Middle frontal gyrus (tissue), 1 donor: ENCODE data around the gene URB1.
"Not testable (repeated sequence)": the region's sequence is repeated elsewhere in the genome, so short reads cannot be mapped to it uniquely, and the experiment has no call there.

Experiments used
- DNase-seq: peaks from one replicate; pipeline ENCODE4 v3.0.0-alpha.2; 2015; ENCODE audit warnings: low spot score; ENCODE audit errors: extremely low spot score

Gene URB1

GRCh38 chr21:32298658-32299081, 94.1 kb downstream of the URB1 start, which contains the start of gene MRAP:
Gene MRAP, plus strand, starts transcription at chr21:32298855. Its CDS starts 117 bp downstream, at chr21:32298972.
- DNase-seq: no peak

- DNase-seq: no peak
Measured at GRCh38 chr21:32298148-32298559, 94.7 kb downstream of the URB1 start.

DNA sequence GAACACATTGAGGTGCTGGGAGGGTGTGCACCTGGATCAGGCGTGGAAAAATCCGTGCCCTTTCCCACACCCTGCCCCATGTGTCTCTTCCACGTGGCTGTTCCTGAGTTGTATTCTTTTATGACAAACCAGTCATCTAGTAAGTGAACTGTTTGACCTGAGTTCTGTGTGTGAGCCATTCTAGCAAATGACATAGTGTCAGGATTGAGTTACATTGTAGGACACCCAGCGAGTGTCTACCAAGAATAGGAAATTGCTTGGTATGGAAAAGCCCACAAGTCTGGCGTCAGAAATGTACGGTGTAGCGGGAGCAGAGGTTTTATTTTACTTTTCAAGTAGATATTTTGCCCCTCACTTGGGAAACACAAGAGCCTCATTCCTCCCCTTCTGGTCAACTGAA, 95.4 kb downstream of the URB1 start:
- DNase-seq: no peak

GRCh38 chr21:32285476-32285875, 107.3 kb downstream of the URB1 start:
- no peak for DNase-seq

DNA sequence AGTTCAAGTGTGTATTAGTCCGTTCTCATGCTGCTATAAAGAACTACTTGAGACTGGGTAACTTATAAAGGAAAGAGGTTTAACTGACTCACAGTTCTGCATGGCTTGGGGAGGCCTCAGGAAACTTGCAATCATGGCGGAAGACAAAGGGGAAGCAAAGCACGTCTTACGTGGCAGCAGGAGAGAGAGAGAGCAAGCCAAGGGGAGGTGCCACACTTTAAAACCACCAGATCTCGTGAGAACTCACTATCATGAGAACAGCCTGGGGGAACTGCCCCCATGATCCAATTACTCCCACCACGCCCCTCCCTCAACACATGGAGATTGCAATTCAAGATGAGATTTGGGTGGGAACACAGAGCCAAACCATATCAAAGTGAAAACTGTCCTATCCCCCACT, 109.8 kb downstream of the URB1 start:
- no peak for DNase-seq

DNA sequence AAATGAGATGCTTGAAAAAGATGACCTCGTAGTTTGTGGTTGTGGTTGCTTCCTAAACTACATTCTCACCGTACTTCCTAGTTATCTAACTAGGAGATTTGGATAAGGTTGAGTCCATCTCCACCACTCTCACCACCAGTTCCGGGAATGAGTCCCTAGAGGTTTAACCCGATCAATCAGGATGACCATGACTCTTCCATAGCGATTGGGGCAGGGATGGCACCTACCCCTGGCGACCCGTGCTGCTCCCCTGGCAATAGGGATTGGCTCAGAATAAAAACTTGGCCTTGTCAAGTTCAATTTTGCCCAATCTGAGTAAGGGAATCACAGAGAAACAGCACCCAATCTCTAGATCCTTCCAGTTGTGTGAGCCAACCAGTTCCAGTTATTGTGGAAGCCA, 111.3 kb downstream of the URB1 start:
- DNase-seq: no peak

GRCh38 chr21:32279377-32279680, 113.5 kb downstream of the URB1 start:
- DNase-seq: no peak

DNA sequence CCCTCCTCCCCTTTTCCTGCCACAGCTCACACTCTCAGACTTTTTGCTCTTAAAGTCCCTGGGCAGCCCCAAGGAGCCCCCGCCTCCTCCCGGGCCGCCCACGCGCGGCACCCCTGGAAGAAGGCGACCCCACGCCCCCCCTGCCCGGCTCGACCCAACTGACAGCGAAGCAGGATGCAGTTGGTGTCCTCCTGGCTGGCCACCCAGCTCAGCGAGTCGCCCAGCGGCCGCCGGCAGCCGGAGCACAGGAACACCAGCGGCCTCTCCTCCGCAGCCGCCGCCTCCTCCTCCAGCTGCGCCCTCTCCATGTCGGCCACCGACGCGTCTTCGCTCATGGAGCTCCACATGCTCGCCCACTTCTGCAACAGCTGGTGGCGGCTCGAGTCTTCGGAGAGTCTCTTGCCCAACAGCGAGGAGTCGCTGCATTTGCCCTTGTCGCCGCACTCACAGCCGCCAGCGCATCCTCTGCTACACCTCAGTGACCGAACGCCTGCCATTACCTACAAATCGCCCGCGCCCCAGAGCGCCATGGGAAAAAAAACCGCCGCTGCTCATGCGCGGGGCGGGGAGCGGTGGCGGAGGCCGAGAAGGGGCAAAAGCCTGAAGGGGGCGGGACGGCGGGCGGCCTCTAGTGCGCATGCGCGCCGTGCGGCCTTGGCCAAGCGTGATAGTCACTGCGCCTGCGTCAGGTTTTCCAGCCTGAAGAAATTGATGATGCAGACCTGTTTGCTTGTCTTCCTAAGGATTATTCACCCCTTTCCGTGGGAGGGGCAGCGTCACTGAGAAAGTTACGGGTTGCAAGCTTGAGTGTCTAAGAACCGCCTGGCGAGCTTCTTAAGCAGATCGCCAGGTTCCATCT, 114.1 kb downstream of the URB1 start, which contains the start of gene MIS18A:
MIS18A (minus strand) TSS at position 532 of the 859 bp plus-strand sequence; CDS start at position 497, 35 bp downstream.
- peak; percentile 90 for DNase-seq

GRCh38 chr21:32278103-32278502, 114.7 kb downstream of the URB1 start:
- no peak for DNase-seq

GRCh38 chr21:32276671-32277070, 116.1 kb downstream of the URB1 start:
- DNase-seq: no peak

GRCh38 chr21:32270748-32271147, 122.1 kb downstream of the URB1 start:
- no peak for DNase-seq

GRCh38 chr21:32265321-32265720, 127.5 kb downstream of the URB1 start:
- DNase-seq: not testable (repeated sequence)

DNA sequence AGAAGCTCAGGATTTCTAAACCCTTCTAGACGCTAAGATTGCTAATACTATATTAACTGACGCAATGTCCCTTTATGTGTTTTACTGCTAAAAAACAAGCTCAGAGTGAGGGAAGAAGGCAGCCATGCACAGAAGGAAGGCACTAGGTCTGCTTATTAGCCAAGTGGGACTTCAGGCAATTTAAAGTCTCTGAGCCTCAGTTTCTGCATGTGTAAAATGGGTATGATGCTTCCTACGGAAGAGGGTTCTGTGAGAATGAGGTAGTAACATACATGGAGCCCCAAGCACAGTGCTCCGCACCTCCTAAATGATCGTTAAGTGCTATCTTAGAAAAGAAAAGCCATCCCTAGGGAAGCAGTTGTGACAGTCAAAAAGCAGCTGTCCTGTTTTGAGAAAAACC, 130.9 kb downstream of the URB1 start:
- no peak for DNase-seq
